ENCODE data around the gene CABP2.
A peak's percentile ranks its signal among the peaks of the same experiment; 100 is the strongest.

CABP2 gene

GRCh38 chr11:67507864-67508485 is 15.3 kb downstream of the CABP2 start, which contains the start of gene CDK2AP2:
Gene CDK2AP2 (minus strand): TSS chr11:67508162. CDS start chr11:67508082, 80 bp downstream.
- peak; percentile 100 for DNase-seq (ENCODE audit: low read depth)

DNA sequence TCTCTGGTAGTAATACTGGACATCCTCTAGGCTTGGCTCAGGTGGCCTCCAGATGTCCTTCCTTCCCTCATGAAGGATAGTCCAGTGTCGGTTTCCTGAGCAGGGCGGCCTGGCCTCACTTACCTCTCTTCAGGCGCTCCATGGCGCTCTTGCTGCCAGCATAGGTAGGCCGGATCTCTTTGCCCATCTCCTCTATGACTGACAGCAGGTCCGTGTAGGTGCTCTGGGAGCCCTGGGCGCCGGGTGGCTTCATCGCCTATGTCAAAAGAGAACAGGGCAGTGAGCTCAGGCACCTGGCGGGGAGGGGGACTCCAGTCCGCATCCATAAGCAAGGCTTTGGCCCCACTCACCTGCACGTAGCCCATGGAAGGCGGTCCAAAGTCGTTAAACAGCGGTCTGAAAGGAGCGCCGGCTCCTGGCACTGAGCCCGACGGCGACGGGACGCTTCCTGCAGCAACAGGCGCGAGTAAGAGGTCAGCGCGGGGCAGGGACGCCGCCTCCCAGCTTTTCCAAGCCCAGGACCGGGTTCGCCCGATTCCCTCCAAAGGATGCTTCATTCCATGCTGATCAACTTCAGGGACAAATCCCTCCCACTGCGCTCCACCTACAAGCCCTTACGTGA is 15.9 kb downstream of the CABP2 start:
- no peak for DNase-seq (ENCODE audit: low read depth)

DNA sequence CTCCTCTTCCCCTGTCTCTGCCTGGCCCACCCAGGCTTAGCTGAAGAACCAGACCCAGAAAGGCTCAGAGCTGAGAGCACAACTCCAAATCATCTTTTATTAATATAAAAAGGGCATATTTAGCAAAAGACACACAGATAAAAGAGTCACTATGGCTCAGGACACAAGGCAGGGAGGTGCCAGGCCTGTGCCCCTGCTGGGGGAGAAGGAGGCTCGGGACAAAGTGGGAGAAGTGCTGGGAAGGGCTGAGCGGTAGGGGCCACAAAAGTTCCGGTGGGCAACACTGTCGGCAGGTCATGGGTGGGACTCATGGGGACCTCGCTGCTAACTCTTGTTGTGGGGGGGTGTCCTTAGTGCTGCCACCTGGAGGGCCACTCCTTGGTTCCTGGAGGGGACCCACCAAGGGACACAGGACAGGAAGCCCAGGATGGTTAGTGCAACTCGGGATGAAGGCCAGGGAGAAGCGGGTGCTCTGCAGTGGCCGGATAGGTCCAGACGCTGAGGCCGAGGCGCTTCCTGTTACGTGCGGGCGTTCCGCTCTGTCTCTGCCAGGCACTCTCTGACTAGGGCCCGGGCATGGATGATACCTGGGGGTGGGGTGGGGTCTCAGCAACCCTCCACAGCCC is 16.7 kb downstream of the CABP2 start:
- no peak for DNase-seq (ENCODE audit: low read depth)

GRCh38 chr11:67505605-67506396 is 17.4 kb downstream of the CABP2 start:
- DNase-seq (ENCODE audit: low read depth) = peak; percentile 74

DNA sequence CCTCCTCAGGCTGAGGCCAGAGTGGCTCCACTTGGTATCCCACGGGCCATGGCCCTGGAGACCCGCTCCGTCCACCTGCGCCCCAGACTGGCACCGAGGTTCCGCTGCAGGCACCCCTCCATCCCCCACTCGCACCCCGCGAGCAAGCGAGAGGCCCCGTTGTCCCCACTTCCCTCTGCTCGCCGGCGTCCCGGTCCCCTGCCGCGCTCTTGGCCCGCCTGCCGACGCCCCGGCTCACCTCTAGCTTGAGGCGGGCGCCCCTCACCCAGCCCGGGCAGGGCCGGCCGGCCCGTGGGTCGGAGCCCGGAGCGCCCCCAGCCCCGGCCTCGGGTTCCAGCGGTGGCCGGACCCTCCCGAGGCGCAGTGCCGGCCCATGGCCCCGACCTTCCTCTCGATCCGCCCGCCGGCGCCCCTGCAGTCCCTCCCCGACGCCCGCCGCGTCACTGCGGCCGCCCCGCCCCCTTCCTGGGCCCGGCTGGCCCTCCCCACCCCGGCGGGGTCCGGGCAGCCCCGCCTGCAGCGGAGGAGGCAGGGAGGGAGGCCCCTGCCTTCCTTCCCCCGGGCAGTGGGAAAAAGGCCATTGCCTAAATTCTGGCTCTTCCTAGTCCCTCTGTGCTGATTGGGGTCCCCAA is 18.2 kb downstream of the CABP2 start, which contains the start of gene PITPNM1:
PITPNM1 (minus strand) TSS at position 414 of the 632 bp plus-strand sequence. CDS start 1,183 bp downstream, outside the sequence.
- peak; percentile 37 for DNase-seq (ENCODE audit: low read depth)

DNA sequence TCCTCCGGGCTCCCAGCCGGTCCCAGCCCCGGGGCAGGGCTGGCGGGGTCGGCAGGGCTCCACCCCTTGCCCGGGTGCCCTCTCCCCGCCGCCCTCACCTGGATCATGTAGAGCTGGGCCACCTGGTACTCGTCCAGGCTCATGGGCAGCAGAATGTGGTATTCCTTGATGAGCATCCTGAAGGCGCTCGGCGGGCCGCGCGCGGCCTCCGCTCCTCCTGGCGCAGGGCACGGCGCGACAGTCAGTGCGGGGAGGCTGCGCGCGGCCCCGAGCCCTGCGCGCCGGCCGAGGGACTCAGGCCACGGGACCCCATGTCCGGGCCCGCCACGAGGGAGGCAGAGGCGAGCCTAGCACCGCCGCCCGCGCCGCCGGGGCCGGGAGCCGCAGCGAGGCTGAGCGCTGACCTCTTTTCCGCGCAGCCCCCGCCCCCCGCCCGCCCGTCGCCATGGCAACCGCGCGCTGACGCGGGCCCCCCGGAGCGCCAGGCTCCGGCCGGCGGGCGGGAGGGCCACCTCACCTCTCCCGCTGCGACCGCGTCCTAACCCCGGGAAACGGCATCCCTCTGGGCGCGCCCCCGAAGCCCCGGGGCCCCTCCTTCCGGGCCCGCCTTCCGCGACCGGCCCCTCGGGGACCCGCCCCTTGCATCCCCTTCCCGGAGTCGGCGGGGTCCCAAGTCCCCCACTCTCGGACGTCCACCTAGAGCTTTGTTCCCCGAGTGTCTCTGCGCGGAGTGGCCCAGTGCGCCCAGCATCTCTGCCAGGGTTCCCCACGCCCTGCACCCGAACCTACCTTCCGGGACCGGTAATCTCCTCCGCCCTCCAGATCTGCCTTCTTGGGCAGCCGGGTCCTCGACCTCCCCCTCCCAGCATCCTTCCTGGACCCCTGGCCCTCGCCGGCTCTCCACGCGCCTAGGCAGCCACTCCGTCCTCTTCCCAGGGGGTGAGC is 19.0 kb downstream of the CABP2 start:
- peak; percentile 29 for DNase-seq (ENCODE audit: low read depth)

DNA sequence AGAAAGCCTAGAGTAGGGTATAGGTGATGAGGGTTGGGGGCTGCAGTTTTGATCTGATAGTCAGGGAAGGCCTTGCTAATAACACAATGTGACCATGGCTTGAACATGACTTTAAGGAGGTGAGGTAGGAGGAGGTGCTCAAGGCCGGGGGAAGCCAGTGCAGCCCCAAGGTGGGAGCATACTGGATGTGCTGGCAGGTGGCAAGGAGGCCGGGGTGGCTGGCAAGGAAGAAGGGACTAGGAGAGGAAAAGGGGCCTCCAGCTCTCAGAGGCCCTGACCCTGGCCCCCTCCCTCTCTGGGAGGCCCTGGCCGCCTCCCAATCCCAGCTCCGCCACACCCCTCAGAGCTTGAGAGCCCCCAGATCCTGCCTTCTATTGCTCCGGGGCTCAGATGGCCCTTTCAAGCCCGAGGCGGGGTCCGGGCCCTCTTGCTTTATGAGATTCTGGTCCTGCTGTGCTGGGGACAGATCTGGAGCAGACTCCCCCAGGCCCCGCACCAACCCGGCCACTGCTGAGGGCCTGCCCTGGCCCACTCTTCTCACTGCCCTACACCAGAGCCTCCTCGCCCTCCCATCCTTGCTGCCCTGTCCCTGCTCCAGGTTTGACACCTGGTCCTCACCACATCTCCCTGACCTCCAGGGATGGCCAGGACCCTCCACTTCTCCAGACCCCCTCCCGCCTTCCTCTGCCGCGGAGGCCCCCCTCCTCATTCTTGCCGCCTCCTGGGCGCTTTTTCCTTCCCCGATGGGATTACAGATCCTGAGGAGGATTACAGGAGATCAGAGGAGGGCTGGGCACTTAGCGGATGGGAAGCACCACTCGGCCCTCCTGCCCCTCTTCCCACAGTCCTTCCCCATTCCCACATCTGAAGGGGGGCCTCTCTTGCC is 19.9 kb downstream of the CABP2 start:
- no peak for DNase-seq (ENCODE audit: low read depth)

DNA sequence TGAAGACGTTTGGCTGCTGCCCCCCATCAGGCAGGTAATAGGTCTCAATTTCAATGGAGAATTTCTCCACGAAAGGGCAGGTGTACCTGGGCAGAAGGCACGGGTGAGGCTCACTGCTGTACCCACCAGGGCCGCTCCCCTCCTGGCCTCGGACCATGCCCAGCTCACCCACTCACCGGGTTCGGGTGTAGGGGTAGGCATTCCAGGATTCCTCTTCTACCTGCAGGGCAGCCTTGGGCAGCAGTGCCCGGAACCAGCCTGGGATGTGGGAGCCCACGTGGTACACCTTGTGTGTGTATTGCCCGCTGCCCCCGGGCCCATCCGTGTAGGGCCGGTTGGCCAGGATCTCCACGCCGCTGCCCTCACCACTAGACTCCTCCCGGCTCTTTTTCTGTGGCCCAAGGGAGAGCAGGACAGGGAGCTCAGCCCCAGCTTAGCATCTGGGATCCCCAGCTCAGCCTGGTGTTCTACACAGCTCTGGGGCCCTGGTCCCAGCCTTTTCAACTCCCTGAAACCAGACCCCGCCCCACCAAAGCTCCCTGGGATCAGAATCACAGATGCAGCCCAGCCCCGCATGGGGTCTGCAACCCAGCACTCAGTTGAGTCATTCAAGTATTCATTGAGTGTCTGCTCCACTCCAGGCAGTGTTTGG is 20.8 kb downstream of the CABP2 start:
- no peak for DNase-seq (ENCODE audit: low read depth)

- DNase-seq (ENCODE audit: low read depth) = no peak
Measured at GRCh38 chr11:67501854-67502253, 21.4 kb downstream of the CABP2 start.

DNA sequence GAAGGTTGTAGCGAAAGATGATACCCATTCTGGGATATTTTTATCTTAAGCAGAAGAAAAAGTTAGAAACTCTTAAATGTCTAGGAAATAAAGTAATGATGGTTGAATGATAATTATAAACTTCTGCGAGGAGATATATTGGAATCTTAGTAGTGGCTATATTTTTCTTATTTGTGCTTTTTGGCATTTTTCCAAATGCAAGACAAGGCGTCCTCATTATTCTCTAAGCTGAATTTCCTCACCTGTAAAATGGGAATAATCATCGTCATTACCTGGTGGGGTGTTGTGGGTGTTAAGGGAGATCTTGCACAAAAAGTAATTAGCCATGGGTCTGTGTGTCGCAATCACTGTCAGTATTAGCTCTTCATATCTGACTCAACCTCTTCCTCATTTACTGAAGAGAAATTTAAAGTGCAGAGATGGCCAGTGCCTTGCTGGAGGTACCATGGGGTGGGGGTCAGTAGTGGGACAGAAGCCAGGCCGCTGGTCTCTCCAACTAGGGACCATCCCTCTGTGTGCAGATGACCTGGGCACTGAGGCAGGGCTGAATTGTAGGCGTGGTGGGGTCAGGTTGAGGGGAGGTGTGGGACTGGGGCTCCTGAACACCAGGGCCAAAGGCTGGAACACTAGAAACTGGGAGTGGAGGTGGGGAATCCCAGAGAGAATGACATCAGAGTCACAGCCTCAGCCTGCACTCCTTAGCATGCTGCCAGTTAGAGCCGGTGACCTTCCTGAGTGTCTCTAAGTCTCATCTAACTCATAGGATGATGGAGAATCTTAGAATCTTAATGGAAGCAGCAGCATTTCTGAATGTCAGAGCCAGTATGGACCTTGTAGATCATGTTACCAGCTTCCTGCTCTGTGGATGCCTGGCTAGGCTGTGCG is 22.2 kb downstream of the CABP2 start:
- peak; percentile 9 for DNase-seq (ENCODE audit: low read depth)

- DNase-seq (ENCODE audit: low read depth) = no peak
Measured at GRCh38 chr11:67500484-67500821, 22.8 kb downstream of the CABP2 start.

DNA sequence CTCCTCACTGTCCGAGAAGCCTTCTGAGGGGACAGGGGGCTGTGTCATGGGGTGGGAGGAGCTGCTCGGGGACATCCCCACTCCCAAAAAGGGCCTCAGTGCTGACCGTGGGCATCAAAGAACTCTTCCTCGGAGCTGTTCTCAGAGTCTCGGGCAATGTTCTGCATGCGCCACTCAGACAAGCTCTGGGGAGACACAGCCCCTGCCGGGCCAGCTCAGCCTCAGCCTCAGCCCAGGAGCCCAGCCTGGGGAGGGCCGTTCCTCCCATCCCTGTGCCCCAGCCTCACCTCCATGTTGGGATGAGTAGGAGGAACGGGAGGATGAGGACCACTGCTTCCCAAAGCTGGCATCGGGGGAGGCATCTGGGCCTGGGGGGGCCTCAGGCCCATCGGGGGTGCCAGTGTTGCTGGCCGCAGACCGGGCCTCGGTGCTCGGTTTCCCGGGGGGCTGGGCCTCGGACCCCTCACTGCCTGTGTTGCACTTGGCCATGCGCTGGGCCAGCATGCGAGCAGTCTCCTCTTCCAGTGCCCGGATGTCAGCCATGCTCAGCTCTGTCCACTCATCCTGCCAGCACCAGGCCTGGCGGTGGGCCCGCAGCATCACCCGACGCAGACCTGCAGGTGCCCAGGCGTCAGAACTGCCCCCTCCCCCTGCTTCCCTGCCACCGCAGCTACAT is 23.3 kb downstream of the CABP2 start:
- no peak for DNase-seq (ENCODE audit: low read depth)

DNA sequence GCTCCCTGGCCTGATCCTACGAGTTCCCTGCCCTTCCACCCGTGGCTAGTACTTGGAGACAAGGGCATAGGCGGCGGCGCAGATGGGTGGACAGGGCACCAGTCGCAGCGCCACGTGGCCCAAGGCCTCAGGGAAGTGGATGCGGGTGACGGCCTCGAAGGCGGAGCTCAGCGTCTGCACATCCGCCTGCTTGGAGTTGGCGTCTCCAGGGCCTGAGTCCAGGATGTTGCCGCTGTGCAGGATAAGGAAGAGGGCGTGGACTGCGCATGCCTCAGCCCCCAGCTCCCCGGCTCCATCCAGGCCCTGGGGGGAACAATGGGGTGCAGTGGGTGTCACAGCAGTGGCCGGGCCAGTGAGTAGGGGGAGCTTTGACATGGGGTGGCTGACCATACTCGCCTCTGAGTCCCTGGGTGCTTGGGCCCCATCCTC is 24.7 kb downstream of the CABP2 start:
- DNase-seq (ENCODE audit: low read depth) = no peak

DNA sequence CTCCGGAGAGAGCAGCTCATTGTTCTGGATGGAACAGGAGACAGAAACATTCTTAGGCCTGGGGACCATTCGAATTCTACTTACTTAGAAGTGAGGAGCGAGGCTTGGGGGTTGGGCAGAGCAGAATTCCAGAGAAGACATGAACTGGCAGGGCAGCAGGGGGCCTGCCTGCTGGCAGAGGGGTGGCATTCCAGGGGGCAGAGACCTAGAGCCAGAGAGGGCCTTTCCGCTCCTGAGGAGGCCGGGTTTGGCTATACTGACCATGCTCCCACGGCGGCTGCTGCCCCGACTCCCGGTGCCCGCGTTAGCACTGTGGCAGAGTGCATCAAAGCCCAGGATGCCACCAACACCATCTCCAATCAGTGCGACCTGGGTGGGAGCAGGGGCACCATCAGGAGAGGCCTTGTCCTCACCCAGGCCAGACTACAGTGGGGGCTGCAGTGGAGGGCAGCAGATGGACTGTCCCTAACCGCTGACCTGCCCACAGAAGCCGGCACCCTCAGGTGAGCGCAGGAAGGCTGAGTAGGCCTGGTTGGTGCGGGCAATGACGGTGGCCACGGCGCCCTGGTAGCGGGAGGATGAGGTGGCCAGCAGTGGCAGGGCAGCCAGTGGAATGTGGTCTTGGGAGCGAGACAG is 25.5 kb downstream of the CABP2 start:
- no peak for DNase-seq (ENCODE audit: low read depth)

- no peak for DNase-seq (ENCODE audit: low read depth)
Measured at GRCh38 chr11:67496113-67496512, 27.1 kb downstream of the CABP2 start.

DNA sequence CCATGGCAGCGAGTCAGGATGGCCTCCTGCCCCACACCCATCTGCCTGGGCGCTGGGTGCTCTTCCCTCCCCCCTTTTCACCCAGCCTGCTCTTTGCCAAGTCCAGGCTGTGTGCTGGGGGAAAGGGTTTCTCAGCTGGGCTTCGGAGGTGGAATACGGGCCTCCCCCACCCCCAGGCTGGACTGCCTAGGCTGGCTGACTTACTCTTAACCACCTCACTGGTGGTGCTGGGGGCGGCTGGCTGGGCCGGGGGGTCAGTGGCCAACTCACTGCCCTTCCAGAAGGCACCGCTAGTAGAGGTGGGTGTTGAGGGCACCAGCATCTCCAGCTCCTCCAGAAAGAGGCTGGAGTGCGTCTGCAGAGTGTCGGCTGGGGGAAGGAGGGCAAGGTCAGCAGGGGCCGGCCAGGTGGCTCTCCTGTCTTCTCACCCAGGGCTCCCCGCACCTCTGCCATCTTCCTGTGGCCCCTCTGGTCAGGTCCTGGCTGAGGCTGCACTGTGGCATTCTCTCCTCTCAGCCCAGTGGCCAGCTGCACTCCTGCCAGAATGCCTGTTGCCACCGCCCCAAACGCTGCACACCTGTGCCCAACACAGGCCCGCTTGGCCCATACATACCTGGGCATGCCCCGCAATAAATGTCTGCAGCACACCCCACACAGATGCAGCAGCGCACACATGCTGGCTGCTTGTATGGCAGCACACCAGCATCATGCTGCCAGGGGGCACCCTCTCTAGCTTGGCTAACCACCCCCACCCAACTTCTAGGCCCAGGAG is 27.8 kb downstream of the CABP2 start:
- no peak for DNase-seq (ENCODE audit: low read depth)

All from iris pigment epithelial cell (primary cell).